NCI-H1930 (cell line): ENCODE results near the gene SIX3.
A peak's percentile ranks its signal among the peaks of the same experiment; 100 is the strongest.

Experiments
- DNase-seq, 2 experiments: peaks; one replicate each; lab custom pipeline; 2025; lab: John Stamatoyannopoulos, UW

The SIX3 gene

GRCh38 chr2:44957656-44958327 is 16.3 kb downstream of the SIX3 start:
- no peak for DNase-seq

- DNase-seq = no peak
Observed at GRCh38 chr2:44959855-44960254, 18.4 kb downstream of the SIX3 start.

- DNase-seq = no peak
Observed at GRCh38 chr2:44960871-44961270, 19.4 kb downstream of the SIX3 start.

- no peak for DNase-seq
Observed at GRCh38 chr2:44962176-44962695, 20.7 kb downstream of the SIX3 start.

- peak in 1 of 2 experiments; percentile 20 for DNase-seq
Observed at GRCh38 chr2:44964752-44965236, 23.3 kb downstream of the SIX3 start.

GRCh38 chr2:44965684-44966083 is 24.2 kb downstream of the SIX3 start:
- no peak for DNase-seq

- DNase-seq = no peak
Observed at GRCh38 chr2:44967056-44967455, 25.6 kb downstream of the SIX3 start.

- DNase-seq = no peak
Observed at GRCh38 chr2:44967727-44968432, 26.4 kb downstream of the SIX3 start.

- DNase-seq = no peak
Observed at GRCh38 chr2:44969936-44970335, 28.4 kb downstream of the SIX3 start.

- DNase-seq = no peak
Observed at GRCh38 chr2:44970846-44971450, 29.4 kb downstream of the SIX3 start.

- DNase-seq = no peak
Observed at GRCh38 chr2:44972771-44973535, 31.5 kb downstream of the SIX3 start.

- DNase-seq = peak; percentile 54 to 67
Observed at GRCh38 chr2:44974064-44974715, 32.7 kb downstream of the SIX3 start.

GRCh38 chr2:44975571-44976450 is 34.3 kb downstream of the SIX3 start:
- no peak for DNase-seq

- no peak for DNase-seq
Observed at GRCh38 chr2:44979581-44979980, 38.1 kb downstream of the SIX3 start.

GRCh38 chr2:44980751-44981713 is 39.5 kb downstream of the SIX3 start:
- no peak for DNase-seq

- peak; percentile 27 to 58 for DNase-seq
Observed at GRCh38 chr2:44981714-44982108, 40.2 kb downstream of the SIX3 start.

GRCh38 chr2:44983836-44984604 is 42.5 kb downstream of the SIX3 start:
- DNase-seq = no peak

GRCh38 chr2:44989176-44989575 is 47.7 kb downstream of the SIX3 start:
- no peak for DNase-seq

GRCh38 chr2:44994377-44994776 is 52.9 kb downstream of the SIX3 start:
- no peak for DNase-seq
